Smooth muscle cell (in vitro differentiated cells): ENCODE measurements around the gene PIK3AP1. TPM values are rescaled to one million over a fixed set of nuclear protein-coding genes. Genes with fewer than 3 reads are reported as not detected.

Experiments used
- DNase-seq: peaks from one replicate; lab custom pipeline; 2025; ENCODE audit not compliant: unreplicated experiment; lab: John Stamatoyannopoulos, UW
- H2AFZ ChIP-seq: fragments of 200-600 bp; sonication (generic); 2 replicates; pipeline ENCODE4 v1.6.0; 2016; ENCODE audit warnings: antibody characterized with exemption, low read depth, mild to moderate bottlenecking
- H3F3A ChIP-seq: fragments of 200-600 bp; sonication (generic); 2 replicates; pipeline ENCODE4 v1.6.0; 2017; ENCODE audit warnings: antibody characterized with exemption, low read depth
- H3K27ac ChIP-seq: fragments of 200-600 bp; sonication (generic); 2 replicates; pipeline ENCODE4 v1.5.1; 2016; ENCODE audit warnings: low read depth, mild to moderate bottlenecking
- H3K27me3 ChIP-seq: fragments of 200-600 bp; sonication (generic); 2 replicates; pipeline ENCODE4 v1.6.1; 2016; ENCODE audit warnings: low read depth, mild to moderate bottlenecking
- H3K36me3 ChIP-seq: fragments of 200-600 bp; sonication (generic); 2 replicates; pipeline ENCODE4 v1.5.1; 2016; ENCODE audit warnings: low read depth
- H3K4me1 ChIP-seq: fragments of 200-600 bp; sonication (generic); 2 replicates; pipeline ENCODE4 v1.5.1; 2016; ENCODE audit warnings: low read depth
- H3K4me2 ChIP-seq: fragments of 200-600 bp; sonication (generic); 2 replicates; pipeline ENCODE4 v1.6.0; 2016; ENCODE audit warnings: mild to moderate bottlenecking
- H3K4me3 ChIP-seq: fragments of 200-600 bp; sonication (generic); 2 replicates; pipeline ENCODE4 v1.5.1; 2016; ENCODE audit warnings: mild to moderate bottlenecking
- H3K79me2 ChIP-seq: fragments of 200-600 bp; sonication (generic); 2 replicates; pipeline ENCODE4 v1.6.0; 2016; ENCODE audit warnings: low read depth, mild to moderate bottlenecking
- H3K9ac ChIP-seq: fragments of 200-600 bp; sonication (generic); 2 replicates; pipeline ENCODE4 v1.6.0; 2016; ENCODE audit warnings: low read depth
- H3K9me3 ChIP-seq: fragments of 200-600 bp; sonication (generic); replicated peaks from 2 replicates; pipeline ENCODE4 v1.5.1; 2016; ENCODE audit warnings: low read depth
- H4K20me1 ChIP-seq: fragments of 200-600 bp; sonication (generic); 2 replicates; pipeline ENCODE4 v1.6.0; 2016; ENCODE audit warnings: low read depth
- CTCF ChIP-seq: fragments of 200-600 bp; sonication (generic); IDR thresholded peaks from 2 replicates; pipeline ENCODE4 v1.5.1; 2017; ENCODE audit warnings: borderline replicate concordance, mild to moderate bottlenecking, antibody characterized with exemption; ENCODE audit not compliant: insufficient read depth, poor library complexity, severe bottlenecking
- WGBS: methylation state at CpG from one replicate; pipeline ENCODE4 v1.1.7; 2016; ENCODE audit warnings: low lambda C conversion rate; 5-methylcytosine and 5-hydroxymethylcytosine counted together
- polyA plus RNA-seq: library from polyadenylated mRNA; unstranded; fragments of >200 nt; fragmentation: Nextera tagmentation; extraction: Ambion mirVana; gene quantifications from 2 replicates; pipeline ENCODE4 v1.2.1, GENCODE V29; 2016
- total RNA-seq: library from RNA; depleted of rRNA; stranded (reverse); fragments of >200 nt; gene quantifications from 2 replicates; pipeline ENCODE4 v1.2.3, GENCODE V29; 2014

The PIK3AP1 gene
- total and polyA plus RNA-seq, 2 experiments from 2014 or later: 1.2 TPM; not detected in 1

DNA sequence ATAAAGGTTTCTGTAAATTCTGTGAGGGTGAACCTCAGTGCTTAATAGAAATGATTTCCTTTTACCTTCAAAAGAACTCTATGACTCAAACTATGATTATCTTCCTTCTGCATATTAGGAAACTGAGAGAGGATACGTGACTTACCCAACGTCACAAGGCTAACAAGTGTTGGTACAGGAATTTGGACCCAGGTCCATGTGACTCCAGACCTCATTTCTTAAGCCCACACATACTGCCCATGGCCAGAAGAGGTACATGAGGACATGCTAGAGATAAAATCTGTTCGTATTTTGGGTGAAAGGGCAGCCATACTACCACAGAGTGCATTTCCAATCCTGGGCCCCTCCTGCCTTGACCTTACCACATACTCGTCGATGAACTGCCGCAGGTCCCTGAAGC, 72.0 kb downstream of the PIK3AP1 start:
- 91% methylated on average over 6 of the region's 6 CpGs for WGBS
- H3K9me3 ChIP-seq: no peaks in the 10 kb centered on the region
- no peaks in the 10 kb centered on the region for H3K27me3 ChIP-seq
- no peaks in the 10 kb centered on the region for H3K36me3 ChIP-seq
- no peak overlapping the region for H3K4me2 ChIP-seq
- no peaks in the 10 kb centered on the region for H3F3A ChIP-seq
- no peak overlapping the region for H3K27ac ChIP-seq
- H3K4me3 ChIP-seq: no peak overlapping the region
- no peak for DNase-seq
- no peaks in the 10 kb centered on the region for H3K79me2 ChIP-seq
- H2AFZ ChIP-seq: no peak overlapping the region
- no peak for TF ChIP-seq CTCF
- H4K20me1 ChIP-seq: no peaks in the 10 kb centered on the region
- H3K4me1 ChIP-seq: no peaks in the 10 kb centered on the region
- no peak overlapping the region for H3K9ac ChIP-seq

GRCh38 chr10:96647466-96647865, 72.8 kb downstream of the PIK3AP1 start:
- 75% methylated on average over 6 of the region's 6 CpGs for WGBS
- H3K36me3 ChIP-seq: no peaks in the 10 kb centered on the region
- H3K4me3 ChIP-seq: no peak overlapping the region
- no peaks in the 10 kb centered on the region for H3F3A ChIP-seq
- no peak for TF ChIP-seq CTCF
- no peaks in the 10 kb centered on the region for H4K20me1 ChIP-seq
- no peak for DNase-seq
- H3K27me3 ChIP-seq: no peaks in the 10 kb centered on the region
- H3K4me1 ChIP-seq: no peaks in the 10 kb centered on the region
- no peak overlapping the region for H3K27ac ChIP-seq
- no peaks in the 10 kb centered on the region for H3K9me3 ChIP-seq
- no peaks in the 10 kb centered on the region for H3K79me2 ChIP-seq
- H3K9ac ChIP-seq: no peak overlapping the region
- H3K4me2 ChIP-seq: no peak overlapping the region
- no peak overlapping the region for H2AFZ ChIP-seq

DNA sequence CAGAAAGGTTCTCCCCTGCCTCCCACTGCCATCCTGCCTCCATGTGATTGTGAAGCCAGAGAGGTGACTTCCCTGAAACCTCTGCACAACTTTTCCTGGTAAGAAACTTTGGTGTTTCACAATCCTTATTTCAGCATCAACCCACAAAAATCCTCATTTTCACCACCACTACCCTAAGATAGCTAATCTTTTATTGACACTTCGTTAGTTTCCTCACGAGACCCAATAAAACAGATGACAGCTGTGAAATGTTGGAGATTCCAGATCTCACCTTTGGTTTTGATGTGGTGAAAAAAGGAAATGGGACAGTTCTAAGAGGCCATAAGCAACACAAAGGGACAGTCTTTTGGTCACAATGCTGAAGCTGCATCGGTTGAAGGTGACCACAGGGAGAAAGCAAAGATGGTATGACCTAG, 73.6 kb downstream of the PIK3AP1 start:
- Histone ChIP-seq H3K9ac (no peak overlapping the region), H3K9me3 (no peaks in the 10 kb centered on the region), H2AFZ (no peak overlapping the region), H3K27ac (no peak overlapping the region), H4K20me1 (no peaks in the 10 kb centered on the region), H3F3A (no peaks in the 10 kb centered on the region), H3K4me1 (no peaks in the 10 kb centered on the region), H3K79me2 (no peaks in the 10 kb centered on the region), H3K4me2 (no peak overlapping the region), H3K36me3 (no peaks in the 10 kb centered on the region), H3K4me3 (no peak overlapping the region), H3K27me3 (no peaks in the 10 kb centered on the region)
- DNase-seq: no peak
- TF ChIP-seq CTCF: no peak
- WGBS: 76% methylated on average over 3 of the region's 3 CpGs

GRCh38 chr10:96646301-96646700, 74.0 kb downstream of the PIK3AP1 start:
- TF ChIP-seq CTCF: no peak
- no peak overlapping the region for H3K4me2 ChIP-seq
- no peaks in the 10 kb centered on the region for H3K36me3 ChIP-seq
- DNase-seq: no peak
- H2AFZ ChIP-seq: no peak overlapping the region
- no peaks in the 10 kb centered on the region for H3K9me3 ChIP-seq
- no peaks in the 10 kb centered on the region for H3K79me2 ChIP-seq
- no peaks in the 10 kb centered on the region for H4K20me1 ChIP-seq
- no peaks in the 10 kb centered on the region for H3F3A ChIP-seq
- H3K27me3 ChIP-seq: no peaks in the 10 kb centered on the region
- H3K4me1 ChIP-seq: no peaks in the 10 kb centered on the region
- no peak overlapping the region for H3K4me3 ChIP-seq
- 74% methylated on average over 4 of the region's 4 CpGs for WGBS
- H3K27ac ChIP-seq: no peak overlapping the region
- no peak overlapping the region for H3K9ac ChIP-seq
